A673 (cell line): ENCODE data around the gene SLC26A4.

Experiments
- CTCF ChIP-seq: fragments of 300-800, 200-600 bp; sonication (generic); conservative IDR thresholded peaks from 2 replicates; pipeline ENCODE4 v1.5.1; 2017; ENCODE audit warnings: low read depth, mild to moderate bottlenecking, antibody characterized with exemption, low read length, moderate library complexity, mixed read lengths
- EZH2 ChIP-seq: fragments of 200-600 bp; sonication (generic); IDR thresholded peaks from 2 replicates; pipeline ENCODE4 v1.6.1; 2017; ENCODE audit warnings: borderline replicate concordance, low read depth, mild to moderate bottlenecking, mixed read lengths, antibody characterized with exemption, low read length; ENCODE audit not compliant: poor library complexity, severe bottlenecking

DNA sequence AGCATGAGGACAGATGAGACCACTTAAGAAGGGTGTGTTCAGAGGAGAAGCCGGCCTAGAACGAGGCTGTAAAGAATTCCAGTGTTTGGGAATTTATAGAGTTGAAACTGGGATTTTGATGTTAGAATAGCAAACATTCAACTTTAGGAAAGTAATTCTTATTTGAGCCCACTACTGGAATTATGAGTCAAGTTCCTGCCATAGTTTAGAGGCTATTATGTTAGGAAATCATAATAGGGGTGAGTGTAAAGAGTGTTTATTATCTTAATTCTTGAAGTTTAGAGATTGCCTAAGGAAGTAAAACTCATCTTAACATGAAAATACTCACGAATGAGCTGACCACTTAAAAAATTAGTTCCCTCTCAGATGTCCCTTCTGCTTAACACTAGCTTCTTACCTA lies 85.4 kb downstream of the SLC26A4 start:
- TF ChIP-seq CTCF = no peak
- no peak for TF ChIP-seq EZH2
